IPS-20b (cell line): ENCODE measurements around the gene STARD13.

ENCODE experiments used
- H3K27ac ChIP-seq: one replicate; pipeline ENCODE4 v1.5.1; 2013; ENCODE audit warnings: low read length
- H3K27me3 ChIP-seq: 2 replicates; pipeline ENCODE4 v1.6.1; 2013; ENCODE audit warnings: mild to moderate bottlenecking, low read length, inconsistent platforms; ENCODE audit not compliant: insufficient read depth
- H3K36me3 ChIP-seq: 2 replicates; pipeline ENCODE4 v1.6.1; 2013; ENCODE audit warnings: low read depth, mild to moderate bottlenecking, inconsistent platforms, low read length, moderate library complexity; ENCODE audit not compliant: insufficient read depth
- H3K4me1 ChIP-seq: 2 replicates; pipeline ENCODE4 v1.6.1; 2013; ENCODE audit warnings: mild to moderate bottlenecking, control low read depth, inconsistent platforms, low read length, moderate library complexity; ENCODE audit not compliant: insufficient read depth
- H3K4me3 ChIP-seq: 2 replicates; pipeline ENCODE4 v1.5.1; 2013; ENCODE audit warnings: mild to moderate bottlenecking, low read length, inconsistent platforms
- H3K9ac ChIP-seq: 2 replicates; pipeline ENCODE4 v1.6.1; 2013; ENCODE audit warnings: low read depth, mild to moderate bottlenecking, inconsistent platforms, low read length, moderate library complexity
- H3K9me3 ChIP-seq: 2 replicates; pipeline ENCODE4 v1.6.1; 2013; ENCODE audit warnings: mild to moderate bottlenecking, low read depth, low read length, inconsistent platforms; ENCODE audit not compliant: insufficient read depth

The STARD13 gene

DNA sequence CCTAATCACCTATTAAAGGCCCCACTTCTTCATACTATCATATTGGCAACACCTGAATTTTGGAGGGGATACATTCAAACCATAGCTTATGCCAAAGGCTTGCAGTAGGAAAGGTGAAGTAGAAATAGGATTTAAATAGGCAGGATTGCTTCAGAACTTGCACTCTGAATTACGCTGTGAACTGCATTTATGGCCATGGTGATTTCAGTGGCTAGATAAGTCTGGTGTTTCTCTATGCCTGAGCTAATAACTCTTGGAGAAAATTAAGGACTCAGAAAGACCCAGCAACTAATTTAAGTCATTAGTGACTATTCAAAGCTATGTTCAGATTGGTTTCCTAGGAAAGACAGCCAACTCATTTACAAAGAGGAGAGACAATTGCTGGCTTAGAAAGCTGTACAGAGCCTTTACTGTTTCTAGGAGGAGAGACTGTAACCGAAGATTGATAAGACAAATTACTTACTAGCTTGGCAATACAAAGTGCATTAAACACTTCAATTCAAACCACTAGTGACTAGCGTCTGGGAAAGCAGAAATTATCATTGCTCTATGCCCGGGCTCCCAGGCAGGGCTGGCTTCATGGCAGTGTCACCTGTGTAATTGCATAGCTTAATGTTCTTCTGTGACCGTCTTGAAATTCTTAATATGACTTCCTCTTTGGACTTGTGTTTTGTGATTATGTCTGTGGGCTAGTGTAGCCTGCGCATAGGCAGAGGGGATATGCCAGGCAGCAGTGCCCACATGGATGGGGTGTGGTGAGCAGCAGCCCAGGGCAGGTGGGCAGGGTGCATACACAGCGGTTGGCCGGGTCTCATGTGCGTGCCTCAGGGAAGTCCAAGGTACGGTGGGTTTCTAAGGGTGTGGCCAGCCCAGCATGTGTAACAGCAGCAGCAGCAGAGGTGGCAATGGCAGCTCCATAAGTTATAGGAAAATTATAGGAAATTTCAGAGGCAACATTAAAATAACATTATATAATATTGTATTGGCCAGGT is 209.3 kb downstream of the STARD13 start:
- H3K9me3 ChIP-seq = no peaks in the 10 kb centered on the region
- no peak overlapping the region for H3K9ac ChIP-seq
- H3K4me3 ChIP-seq = no peak overlapping the region
- no peak overlapping the region for H3K27ac ChIP-seq
- no peaks in the 10 kb centered on the region for H3K27me3 ChIP-seq
- H3K4me1 ChIP-seq = peaks cover 10% of the 10 kb centered on the region; the same call in 1 of the 2 replicates
- H3K36me3 ChIP-seq = no peaks in the 10 kb centered on the region

DNA sequence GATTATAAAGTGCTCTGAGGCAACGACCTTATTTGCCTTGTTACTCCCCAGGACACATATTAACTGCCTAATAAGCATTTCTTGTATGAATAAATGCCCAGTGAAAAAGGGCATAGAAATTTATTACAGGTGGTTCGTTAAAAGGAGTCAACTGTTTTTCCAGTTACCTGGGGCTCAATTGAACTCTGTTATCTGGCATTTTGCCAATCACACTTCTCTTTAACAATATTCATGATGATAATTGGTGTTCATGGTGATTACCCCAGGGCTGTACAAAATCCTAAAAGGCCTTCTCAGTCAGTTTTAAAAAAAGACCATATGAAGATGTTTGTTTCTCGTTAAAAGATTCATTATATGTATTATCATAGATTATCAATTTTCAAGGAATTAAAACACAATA is 212.2 kb downstream of the STARD13 start:
- H3K9me3 ChIP-seq = no peaks in the 10 kb centered on the region
- H3K9ac ChIP-seq = no peak overlapping the region

DNA sequence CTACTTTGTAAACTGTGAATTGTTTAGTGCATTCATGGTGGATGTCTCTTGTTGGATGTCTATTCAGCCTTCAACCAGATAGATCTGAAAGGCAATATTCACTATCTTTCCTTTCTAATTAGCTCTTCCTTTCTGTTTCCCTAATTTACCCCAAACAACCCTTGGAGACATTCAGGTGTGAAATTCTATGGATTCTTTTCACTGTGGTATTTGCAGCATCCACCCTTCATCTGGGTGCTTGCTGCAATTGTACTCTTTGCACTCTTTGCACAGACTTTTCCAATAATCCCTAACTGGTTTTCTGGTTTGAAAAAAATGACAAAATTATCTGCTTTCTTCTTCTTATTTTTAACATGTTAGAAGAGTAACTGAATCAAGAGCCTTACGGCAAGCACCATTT is 212.8 kb downstream of the STARD13 start:
- Histone ChIP-seq H3K9me3 (no peaks in the 10 kb centered on the region), H3K4me3 (no peak overlapping the region), H3K27ac (no peak overlapping the region), H3K4me1 (peaks cover 10% of the 10 kb centered on the region; the same call in 1 of the 2 replicates), H3K9ac (no peak overlapping the region), H3K27me3 (no peaks in the 10 kb centered on the region), H3K36me3 (no peaks in the 10 kb centered on the region)

More for the DNA sequence above, 212.2 kb downstream of the STARD13 start:
- Histone ChIP-seq H3K36me3 (no peaks in the 10 kb centered on the region), H3K4me3 (no peak overlapping the region), H3K27ac (no peak overlapping the region), H3K27me3 (no peaks in the 10 kb centered on the region), H3K4me1 (peaks cover 10% of the 10 kb centered on the region; the same call in 1 of the 2 replicates)

DNA sequence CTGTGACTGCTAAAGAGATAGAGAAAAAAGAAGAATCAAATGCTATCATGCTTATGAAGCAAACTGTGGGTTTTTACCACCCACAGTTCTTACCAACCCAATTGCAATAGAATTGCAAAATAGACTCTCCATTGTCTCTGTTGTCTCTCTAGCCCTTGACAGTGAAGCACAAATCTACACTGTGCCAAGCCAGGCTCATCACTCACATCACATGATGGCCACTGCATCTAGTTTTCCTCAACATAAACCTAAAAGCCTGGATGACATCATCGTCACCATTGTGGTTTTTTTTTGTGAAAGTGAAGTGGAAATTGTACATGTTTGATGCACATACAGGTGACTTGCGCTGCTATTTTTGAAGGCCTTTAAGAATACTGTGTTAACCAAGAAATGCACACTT is 213.3 kb downstream of the STARD13 start:
- no peak overlapping the region for H3K4me3 ChIP-seq
- no peaks in the 10 kb centered on the region for H3K36me3 ChIP-seq
- peaks cover 10% of the 10 kb centered on the region; the same call in 1 of the 2 replicates for H3K4me1 ChIP-seq
- H3K27ac ChIP-seq = no peak overlapping the region
- no peak overlapping the region for H3K9ac ChIP-seq
- no peaks in the 10 kb centered on the region for H3K27me3 ChIP-seq
- H3K9me3 ChIP-seq = no peaks in the 10 kb centered on the region

DNA sequence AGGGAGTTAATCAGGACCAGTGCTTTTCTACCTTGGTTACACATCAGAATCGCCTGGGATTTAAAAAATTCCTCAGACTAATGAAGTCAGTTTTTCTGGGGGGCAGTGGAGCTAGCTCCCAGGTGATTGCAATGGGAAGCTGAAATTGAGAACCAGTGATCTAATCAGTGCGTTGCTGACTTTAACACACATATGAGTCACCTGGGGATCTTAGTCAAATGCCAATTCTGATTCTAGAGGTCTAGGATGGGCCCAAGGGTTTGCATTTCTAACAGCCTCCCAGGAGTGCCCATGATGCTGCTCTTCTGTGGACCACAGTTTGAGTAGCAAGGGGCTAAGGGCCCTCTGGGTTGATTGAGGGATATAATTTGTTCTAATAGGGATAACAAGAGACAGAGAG is 214.8 kb downstream of the STARD13 start:
- Histone ChIP-seq H3K27me3 (no peaks in the 10 kb centered on the region), H3K27ac (no peak overlapping the region), H3K9me3 (no peaks in the 10 kb centered on the region), H3K36me3 (no peaks in the 10 kb centered on the region), H3K4me3 (no peak overlapping the region), H3K4me1 (peaks cover 10% of the 10 kb centered on the region; the same call in 1 of the 2 replicates), H3K9ac (no peak overlapping the region)

DNA sequence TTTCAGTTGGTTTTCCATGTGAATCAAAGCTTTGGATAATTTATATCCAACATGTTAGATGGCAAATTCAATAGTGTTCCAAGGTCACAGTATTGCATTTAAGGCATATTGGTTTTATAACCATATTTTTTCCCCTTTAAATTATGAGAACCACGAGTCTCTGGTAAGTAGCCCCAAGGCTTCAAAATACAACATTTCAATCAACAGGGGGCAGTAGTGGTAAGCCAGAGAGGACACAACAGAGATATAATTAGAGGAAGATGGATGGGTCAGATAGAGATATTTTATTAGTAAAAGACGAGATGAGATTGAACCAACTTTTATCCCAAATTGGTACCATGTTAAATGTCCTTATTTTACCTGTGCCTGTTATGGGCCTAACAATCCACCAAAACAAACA is 216.2 kb downstream of the STARD13 start:
- Histone ChIP-seq H3K4me3 (no peak overlapping the region), H3K4me1 (peaks cover 10% of the 10 kb centered on the region; the same call in 1 of the 2 replicates), H3K9ac (no peak overlapping the region), H3K27ac (no peak overlapping the region), H3K9me3 (no peaks in the 10 kb centered on the region), H3K36me3 (no peaks in the 10 kb centered on the region), H3K27me3 (no peaks in the 10 kb centered on the region)

DNA sequence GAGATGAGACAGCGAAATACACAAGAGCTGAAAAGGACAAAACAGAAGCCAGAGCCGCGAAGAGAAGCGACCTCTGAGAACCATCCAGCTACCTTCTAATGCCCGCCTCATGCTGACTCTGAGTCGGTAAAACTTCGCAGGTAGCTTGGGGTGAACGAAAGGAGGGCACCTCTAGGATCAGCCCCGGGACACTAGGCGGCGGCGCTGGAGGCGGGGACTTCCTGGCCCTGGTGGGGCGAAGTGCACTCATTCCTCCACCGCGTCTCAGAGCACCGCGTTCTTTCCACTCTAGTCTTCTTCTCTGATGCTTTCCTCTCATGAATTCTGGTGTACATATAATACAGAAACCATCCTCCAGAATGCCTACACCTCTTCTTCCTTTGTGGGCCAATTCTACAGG is 219.2 kb downstream of the STARD13 start:
- Histone ChIP-seq H3K4me1 (no peaks in the 10 kb centered on the region), H3K9ac (no peak overlapping the region), H3K27ac (no peak overlapping the region), H3K9me3 (no peaks in the 10 kb centered on the region), H3K27me3 (no peaks in the 10 kb centered on the region), H3K4me3 (no peak overlapping the region), H3K36me3 (no peaks in the 10 kb centered on the region)

DNA sequence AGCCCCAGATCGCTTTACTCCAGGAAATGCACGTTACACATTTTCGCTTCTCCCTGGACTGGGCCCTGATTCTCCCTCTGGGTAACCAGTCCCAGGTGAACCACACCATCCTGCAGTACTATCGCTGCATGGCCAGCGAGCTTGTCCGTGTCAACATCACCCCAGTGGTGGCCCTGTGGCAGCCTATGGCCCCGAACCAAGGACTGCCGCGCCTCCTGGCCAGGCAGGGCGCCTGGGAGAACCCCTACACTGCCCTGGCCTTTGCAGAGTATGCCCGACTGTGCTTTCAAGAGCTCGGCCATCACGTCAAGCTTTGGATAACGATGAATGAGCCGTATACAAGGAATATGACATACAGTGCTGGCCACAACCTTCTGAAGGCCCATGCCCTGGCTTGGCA is 224.7 kb downstream of the STARD13 start:
- Histone ChIP-seq H3K36me3 (no peaks in the 10 kb centered on the region), H3K4me1 (no peaks in the 10 kb centered on the region), H3K9ac (no peak overlapping the region), H3K27ac (no peak overlapping the region), H3K27me3 (no peaks in the 10 kb centered on the region), H3K9me3 (no peaks in the 10 kb centered on the region), H3K4me3 (no peak overlapping the region)

DNA sequence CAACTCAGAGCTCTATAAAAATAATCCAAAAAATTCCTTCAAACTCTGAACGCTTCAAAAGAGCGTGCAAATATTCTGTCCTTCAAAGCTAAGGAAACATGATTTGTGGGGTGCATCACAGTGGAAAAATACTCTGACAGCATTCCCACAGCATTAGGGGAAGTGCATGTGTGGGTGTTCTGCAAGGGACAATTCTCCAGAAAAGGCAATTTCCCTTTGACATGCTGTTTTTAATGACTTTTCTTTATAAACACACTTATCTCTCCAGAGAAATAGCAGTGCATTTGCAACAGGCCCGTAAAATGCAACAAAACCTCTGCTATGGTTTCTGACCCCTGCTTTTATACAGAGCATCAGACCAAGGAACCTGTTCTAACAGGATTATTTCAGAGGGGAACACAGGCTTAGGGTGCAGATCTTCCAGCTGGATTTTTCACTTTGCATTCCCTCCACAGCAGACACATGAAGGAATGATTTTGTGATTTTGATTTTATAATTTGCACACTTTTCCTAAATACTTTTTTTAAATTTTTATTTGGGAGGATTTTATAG is 226.7 kb downstream of the STARD13 start:
- Histone ChIP-seq H3K27ac (no peak overlapping the region), H3K36me3 (no peaks in the 10 kb centered on the region), H3K9ac (no peak overlapping the region), H3K9me3 (no peaks in the 10 kb centered on the region), H3K4me3 (no peak overlapping the region), H3K27me3 (no peaks in the 10 kb centered on the region), H3K4me1 (no peaks in the 10 kb centered on the region)

DNA sequence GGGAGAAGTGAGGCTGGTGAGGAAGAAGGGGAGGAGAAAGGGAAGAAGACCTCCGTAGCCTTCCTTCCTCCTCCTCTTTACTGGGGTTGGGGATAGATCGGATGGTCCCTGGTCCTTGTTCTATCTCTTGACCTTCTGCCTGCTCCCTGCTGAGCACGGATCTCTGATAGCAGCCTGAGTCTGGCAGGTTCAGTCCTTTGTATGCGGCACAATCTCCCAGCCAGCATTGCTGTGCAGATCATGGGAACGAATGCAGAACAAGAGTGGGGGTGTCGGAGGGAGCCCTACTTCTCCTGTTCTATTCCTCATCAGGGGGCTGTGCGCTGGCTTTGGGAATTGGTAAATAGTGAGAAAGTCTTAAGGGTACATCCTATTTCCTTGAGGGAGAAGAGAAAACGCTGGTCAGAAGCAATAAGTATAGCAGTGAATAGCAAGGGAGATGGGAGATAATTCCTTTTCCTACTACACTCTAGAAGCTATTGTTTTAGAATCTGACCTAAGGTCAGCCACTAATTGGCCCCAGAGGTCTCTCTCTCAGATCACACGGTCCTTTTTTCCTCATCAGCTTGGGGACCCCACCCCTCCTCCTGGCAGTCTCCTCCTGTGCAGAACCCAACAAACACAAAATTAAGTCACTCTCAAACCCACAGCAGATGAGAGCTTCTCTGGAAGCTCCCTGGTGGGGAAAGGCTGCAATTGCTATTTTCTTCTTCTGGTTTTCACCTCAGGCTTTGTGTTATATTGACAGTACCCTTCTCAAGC is 228.4 kb downstream of the STARD13 start:
- Histone ChIP-seq H3K27me3 (no peaks in the 10 kb centered on the region), H3K9ac (no peak overlapping the region), H3K4me1 (no peaks in the 10 kb centered on the region), H3K9me3 (no peaks in the 10 kb centered on the region), H3K27ac (no peak overlapping the region), H3K36me3 (no peaks in the 10 kb centered on the region), H3K4me3 (no peak overlapping the region)

DNA sequence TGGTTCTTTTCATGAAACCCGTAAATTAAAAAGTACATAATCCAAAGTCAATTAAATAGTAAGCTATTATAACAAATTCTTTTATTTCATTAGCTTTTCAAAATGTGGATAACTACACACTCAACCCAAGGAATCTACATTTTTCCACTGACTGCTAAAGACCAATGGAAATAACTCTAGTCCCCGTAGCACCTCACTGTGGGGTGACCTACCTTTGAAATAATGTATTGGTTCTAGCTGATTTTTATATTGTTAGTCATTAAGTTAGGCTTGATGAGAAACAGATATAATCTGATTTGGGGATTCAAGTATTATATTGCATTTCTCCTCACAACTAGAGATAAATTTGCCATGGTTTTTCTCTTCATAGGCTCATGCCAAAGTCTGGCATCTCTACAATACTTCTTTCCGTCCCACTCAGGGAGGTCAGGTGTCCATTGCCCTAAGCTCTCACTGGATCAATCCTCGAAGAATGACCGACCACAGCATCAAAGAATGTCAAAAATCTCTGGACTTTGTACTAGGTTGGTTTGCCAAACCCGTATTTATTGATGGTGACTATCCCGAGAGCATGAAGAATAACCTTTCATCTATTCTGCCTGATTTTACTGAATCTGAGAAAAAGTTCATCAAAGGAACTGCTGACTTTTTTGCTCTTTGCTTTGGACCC is 232.0 kb downstream of the STARD13 start:
- H3K27me3 ChIP-seq = no peaks in the 10 kb centered on the region
- no peak overlapping the region for H3K27ac ChIP-seq
- no peak overlapping the region for H3K4me3 ChIP-seq

More for the DNA sequence above, 232.0 kb downstream of the STARD13 start:
- H3K4me1 ChIP-seq = no peaks in the 10 kb centered on the region
- H3K9me3 ChIP-seq = no peaks in the 10 kb centered on the region
- no peaks in the 10 kb centered on the region for H3K36me3 ChIP-seq
- H3K9ac ChIP-seq = no peak overlapping the region
